K562 (cell line): ENCODE measurements around the gene SEMA3F. TPM values are rescaled to one million over a fixed set of nuclear protein-coding genes. Genes with fewer than 3 reads are reported as not detected.

ENCODE experiments used
- ATAC-seq: fragments of 200-7000 bp; cut with Tn5 transposase; 3 replicates; pipeline ENCODE4 v1.9.1; 2020; ENCODE audit warnings: moderate library complexity
- BruUV-seq: library from RNA; stranded (reverse); fragments of 400-500 nt; replicated peaks from 2 replicates; lab custom pipeline; 2021; lab: Mats Ljungman, UMichigan
- CTCF ChIA-PET: fragments of 300-600 bp; formaldehyde crosslinking; extraction: SDS; loops from one replicate; lab custom pipeline; 2021; ENCODE audit warnings: low intra/inter-chr PET ratio; lab: Yijun Ruan, JAX
- POLR2A ChIA-PET: fragments of 300-600, 350-650 bp; sonication (Branson Sonifier 250); formaldehyde crosslinking; extraction: SDS; loops from one replicate; lab custom pipeline; 2021; ENCODE audit warnings: antibody characterized with exemption, inconsistent platforms; lab: Yijun Ruan, JAX
- DNase-seq, 4 experiments: peaks; one replicate each; pipeline versions ENCODE4 v3.0.0 to v3.0.0-alpha.2; 2011 to 2018; ENCODE audit warnings: low spot score in 3 of 4, mixed read lengths in 3 of 4; ENCODE audit errors: extremely low read depth in 1 of 4
- FAIRE-seq: peaks from 2 replicates; lab custom pipeline; 2011; peaks lifted over from hg19 to GRCh38; lab: Jason Lieb, UNC
- H2AFZ ChIP-seq: 2 replicates; pipeline ENCODE4 v1.6.0; 2011; ENCODE audit warnings: low read depth, low read length, control low read depth, inconsistent platforms
- H3K27ac ChIP-seq: fragments of 200-600 bp; 3 replicates; pipeline ENCODE4 v1.8.0; 2011; ENCODE audit warnings: low read depth, mild to moderate bottlenecking, control low read depth, inconsistent platforms, low read length, moderate library complexity, mixed read lengths; ENCODE audit errors: extremely low read depth
- H3K27me3 ChIP-seq, 2 experiments: fragments of 300-600 bp in 1 of 2; 2 replicates in 1 of 2; 3 replicates in 1 of 2; pipeline versions ENCODE4 v1.6.0 to v1.8.0; 2011; ENCODE audit warnings: inconsistent platforms in 2 of 2, low read length in 2 of 2, mild to moderate bottlenecking in 1 of 2, mixed read lengths in 1 of 2, moderate library complexity in 1 of 2; ENCODE audit not compliant: control insufficient read depth in 2 of 2, insufficient read depth in 2 of 2
- H3K36me3 ChIP-seq: fragments of 300-600 bp; 3 replicates; pipeline ENCODE4 v1.8.0; 2011; ENCODE audit warnings: mild to moderate bottlenecking, low read length, inconsistent platforms; ENCODE audit not compliant: control insufficient read depth, insufficient read depth
- H3K4me1 ChIP-seq, 2 experiments: fragments of 200-600 bp in 1 of 2; replicated peaks in 1 of 2; 2 replicates in 1 of 2; 3 replicates in 1 of 2; pipeline versions ENCODE4 v1.5.1 to v1.8.0; 2011; ENCODE audit warnings: inconsistent platforms in 2 of 2, low read length in 2 of 2, mild to moderate bottlenecking in 1 of 2, mixed read lengths in 1 of 2, moderate library complexity in 1 of 2; ENCODE audit not compliant: control insufficient read depth in 2 of 2, insufficient read depth in 2 of 2
- H3K4me2 ChIP-seq: 2 replicates; pipeline ENCODE4 v1.6.1; 2011; ENCODE audit warnings: low read length, control low read depth, inconsistent platforms, mixed read lengths; ENCODE audit not compliant: insufficient read depth
- H3K4me3 ChIP-seq: fragments of 200-600 bp; sonication (generic), shearing (Covaris generic); 2 replicates; pipeline ENCODE4 v1.5.1; 2016; ENCODE audit warnings: control low read depth, inconsistent platforms
- H3K79me2 ChIP-seq: fragments of 200-600 bp; 3 replicates; pipeline ENCODE4 v1.8.0; 2011; ENCODE audit warnings: low read length, inconsistent platforms; ENCODE audit not compliant: control insufficient read depth, insufficient read depth
- H3K9ac ChIP-seq, 2 experiments: 2 replicates each; pipeline versions ENCODE4 v1.6.0 to v1.6.1; 2011; ENCODE audit warnings: low read depth in 2 of 2, low read length in 2 of 2, control low read depth in 1 of 2, inconsistent platforms in 1 of 2, mild to moderate bottlenecking in 1 of 2, mixed read lengths in 1 of 2; ENCODE audit not compliant: insufficient read depth in 1 of 2
- H3K9me1 ChIP-seq: one replicate; pipeline ENCODE4 v1.6.0; 2011; ENCODE audit warnings: inconsistent platforms, mild to moderate bottlenecking, low read length, moderate library complexity; ENCODE audit not compliant: control insufficient read depth, insufficient read depth
- H3K9me3 ChIP-seq: replicated peaks from 2 replicates; pipeline ENCODE4 v1.5.1; 2011; ENCODE audit warnings: low read depth, low read length, inconsistent platforms; ENCODE audit not compliant: control insufficient read depth, insufficient read depth
- H4K20me1 ChIP-seq: replicated peaks from 2 replicates; pipeline ENCODE4 v1.6.1; 2011; ENCODE audit warnings: low read length, inconsistent platforms, mixed read lengths; ENCODE audit not compliant: control insufficient read depth, insufficient read depth
- ATF2 ChIP-seq: sonication (generic); formaldehyde crosslinking; IDR thresholded peaks from 2 replicates; pipeline ENCODE4 v1.8.1; 2022; ENCODE audit warnings: missing genetic modification reagents
- ATF6 ChIP-seq: sonication (generic); formaldehyde crosslinking; IDR thresholded peaks from 2 replicates; pipeline ENCODE4 v1.4.0; 2020; ENCODE audit warnings: mild to moderate bottlenecking, missing genetic modification reagents
- CBFA2T2 ChIP-seq: fragments of 450-650 bp; conservative IDR thresholded peaks from 2 replicates; pipeline ENCODE4 v1.6.1; 2017; ENCODE audit warnings: mild to moderate bottlenecking
- CREBBP ChIP-seq: IDR thresholded peaks from one replicate; pipeline ENCODE4 v1.6.1; 2012; ENCODE audit warnings: low read depth, mild to moderate bottlenecking, control low read depth, inconsistent platforms, low read length
- KLF6 ChIP-seq: fragments of 250-450 bp; sonication (Bioruptor Pico); IDR thresholded peaks from 2 replicates; pipeline ENCODE4 v1.4.0; 2020; ENCODE audit warnings: mild to moderate bottlenecking, moderate library complexity, borderline replicate concordance
- MIER1 ChIP-seq: fragments of 450-650 bp; IDR thresholded peaks from 2 replicates; pipeline ENCODE4 v1.6.1; 2016; ENCODE audit warnings: antibody characterized with exemption, mild to moderate bottlenecking, low read depth
- PHF8 ChIP-seq: fragments of 200-600 bp; sonication (generic); IDR thresholded peaks from 2 replicates; pipeline ENCODE4 v1.6.1; 2012; ENCODE audit warnings: mixed run types, mild to moderate bottlenecking, inconsistent platforms, low read length, moderate library complexity, borderline replicate concordance
- TAL1 ChIP-seq: fragments of 450-650 bp; IDR thresholded peaks from 2 replicates; pipeline ENCODE4 v1.6.1; 2016; ENCODE audit warnings: mild to moderate bottlenecking
- TBP ChIP-seq: optimal IDR thresholded peaks from 2 replicates; pipeline ENCODE3; 2011; ENCODE audit warnings: low read depth, low read length, improper control_type of control experiment
- TEAD1 ChIP-seq, 2 experiments: fragments of 450-650 bp in 1 of 2; sonication (generic) in 1 of 2; formaldehyde crosslinking; IDR thresholded peaks; 2 replicates each; pipeline versions ENCODE4 v1.4.0 to v1.8.0; 2020 to 2022; ENCODE audit warnings: mild to moderate bottlenecking in 2 of 2, missing genetic modification reagents in 1 of 2
- ZNF217 ChIP-seq: sonication (generic); formaldehyde crosslinking; IDR thresholded peaks from 2 replicates; pipeline ENCODE4 v1.8.0; 2022; ENCODE audit warnings: mild to moderate bottlenecking, missing genetic modification reagents
- ZNF24 ChIP-seq: fragments of 450-650 bp; IDR thresholded peaks from 2 replicates; pipeline ENCODE4 v1.6.1; 2016
- ZNF280A ChIP-seq: fragments of 450-650 bp; IDR thresholded peaks from 2 replicates; pipeline ENCODE4 v1.6.1; 2018; ENCODE audit warnings: mild to moderate bottlenecking, low read depth; ENCODE audit not compliant: partially characterized antibody
- ZNF408 ChIP-seq: fragments of 250-450 bp; sonication (Bioruptor Pico); IDR thresholded peaks from 2 replicates; pipeline ENCODE4 v1.4.0; 2020; ENCODE audit warnings: low read depth, mild to moderate bottlenecking, moderate library complexity
- ZNF830 ChIP-seq: fragments of 250-450 bp; sonication (Bioruptor Pico); IDR thresholded peaks from 2 replicates; pipeline ENCODE4 v1.5.0; 2021; ENCODE audit warnings: mild to moderate bottlenecking
- WGBS: fragments of 100-300 bp; shearing (Covaris generic); methylation state at CpG from one replicate; pipeline ENCODE4 v1.1.6; 2016; ENCODE audit warnings: low coverage, mixed read lengths; ENCODE audit not compliant: insufficient coverage; ENCODE audit errors: missing lambda C conversion rate; 5-methylcytosine and 5-hydroxymethylcytosine counted together
- in situ Hi-C: fragments of 300-500 bp; cut with MboI; formaldehyde crosslinking; loops from 4 replicates; pipeline ENCODE4 v1.15.0; 2018; ENCODE audit warnings: inconsistent platforms, mixed read lengths
- intact Hi-C: fragments of 100-400 bp; cut with micrococcal nuclease; formaldehyde crosslinking; loops from 2 replicates; pipeline ENCODE4 v1.14.2; 2022
- polyA plus RNA-seq, 8 experiments: library from polyadenylated mRNA; depleted of rRNA in 4 of 8; stranded (reverse) in 5 of 8; unstranded in 3 of 8; fragments of >200 nt; fragmentation: Nextera tagmentation in 2 of 8; fragmentation: Illumina TruSeq in 1 of 8; extraction: Ambion mirVana in 2 of 8; extraction: Trizol in 1 of 8; gene quantifications; 2 replicates each; pipeline versions ENCODE4 v1.2.1 to v1.2.3, GENCODE V29; 2011 to 2014; ENCODE audit warnings: inconsistent platforms in 1 of 8, missing spikeins in 1 of 8
- total RNA-seq, 7 experiments: library from RNA; depleted of rRNA in 6 of 7; stranded (reverse); fragments of >200 nt in 6 of 7; fragmentation: Illumina TruSeq in 2 of 7; extraction: Trizol in 2 of 7; gene quantifications; 2 replicates each; pipeline versions ENCODE4 v1.2.1 to v1.2.3, GENCODE V29; 2011 to 2021; ENCODE audit warnings: low replicate concordance in 1 of 7

SEMA3F gene
- total and polyA plus RNA-seq, 9 of the 15 experiments (the other 6 are each of a cell fraction or from before 2014, with no cell fraction given): 0.58 to 3.0 (median 2.0) TPM; not detected in 2

- CTCF ChIA-PET: no interaction called here
- Histone ChIP-seq H3K4me2 (no peak overlapping the region), H3K27ac (no peak overlapping the region), H3K9ac (no peak overlapping the region), H2AFZ (no peak overlapping the region), H3K4me3 (no peak overlapping the region), H4K20me1 (no peaks in the 10 kb centered on the region; the same call in 1 of the 2 replicates)
- no TSS peak for BruUV-seq
- POLR2A ChIA-PET: interaction anchor here (0.5 kb wide), 1 partner anchor 27 kb away, joined by 3 read pairs; no protein-coding TSS in a partner anchor
- intact Hi-C loops (loop anchor here (2.0 kb wide), 2 partner anchors 33 to 137 kb away; partner anchors contain the start of gene SEMA3F), in situ Hi-C loops (no loop called here)
- DNase-seq (no peak), ATAC-seq (no peak), FAIRE-seq (no peak)
- TF ChIP-seq ATF6: no peak
- no peak for TF ChIP-seq ZNF830 (CRISPR knock-in tag)
- no peak for TF ChIP-seq MIER1
- no peak for TF ChIP-seq KLF6 (CRISPR knock-in tag)
- no peak for TF ChIP-seq PHF8
- TF ChIP-seq CREBBP: no peak
- no peak for TF ChIP-seq TEAD1 (CRISPR knock-in tag; IDR thresholded peaks at IDR 0.05)
- no peak for TF ChIP-seq CBFA2T2
- TF ChIP-seq ZNF408 (CRISPR knock-in tag): no peak
- TF ChIP-seq ZNF24: no peak
- no peak for TF ChIP-seq TAL1
- no peak for TF ChIP-seq ATF2
- TF ChIP-seq ZNF217: no peak
- TF ChIP-seq ZNF280A: no peak
- TF ChIP-seq TBP: no peak
- TF ChIP-seq, all 486 proteins: peak for 0
- Histone ChIP-seq H3K36me3 (no peaks in the 10 kb centered on the region), H3K9me3 (no peaks in the 10 kb centered on the region), H3K27me3 (peaks cover 0 to 4% of the 10 kb centered on the region in 2 experiments; a peak in 1 of 5 replicates), H3K4me1 (peaks cover 0 to 24% of the 10 kb centered on the region in 2 experiments; a peak in 3 of 5 replicates), H3K79me2 (no peaks in the 10 kb centered on the region), H3K9me1 (no peaks in the 10 kb centered on the region)
- 57% methylated on average over 8 of the region's 19 CpGs for WGBS
These were observed 32.6 kb downstream of the SEMA3F start for GRCh38 chr3:50187750-50188149.
